GM18909 (cell line): ENCODE measurements around the gene TAF11L2.
"Not testable (repeated sequence)": the region's sequence is repeated elsewhere in the genome, so short reads cannot be mapped to it uniquely, and the experiment has no call there.

Experiments
- ATAC-seq: cut with Tn5 transposase; IDR thresholded peaks from one replicate; pipeline ENCODE4 v1.9.1; 2021; ENCODE audit warnings: mild to moderate bottlenecking; ENCODE audit not compliant: unreplicated experiment, poor library complexity

The TAF11L2 gene

DNA sequence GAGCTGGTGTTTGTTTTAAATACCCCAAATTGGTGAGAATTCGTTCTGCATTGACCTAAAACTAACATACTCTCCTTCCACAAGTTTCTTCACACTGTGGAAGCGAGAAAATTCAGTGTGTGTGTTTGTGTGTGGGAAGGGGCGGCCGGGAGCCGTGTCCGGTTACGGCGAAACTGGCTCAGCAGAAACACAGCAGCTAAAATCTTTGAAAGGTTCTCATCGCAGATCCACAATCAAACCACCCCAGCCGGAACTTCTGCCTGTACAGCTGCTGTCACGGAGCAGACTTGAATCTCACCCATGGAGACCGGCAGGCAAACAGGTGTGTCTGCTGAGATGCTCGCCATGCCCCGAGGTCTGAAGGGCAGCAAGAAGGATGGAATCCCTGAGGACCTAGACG, 23.5 kb downstream of the TAF11L2 start, which contains the start of gene TAF11L4:
Gene TAF11L4 (plus strand): TSS at position 301 of the 400 bp plus-strand sequence.
- not testable (repeated sequence) for ATAC-seq

DNA sequence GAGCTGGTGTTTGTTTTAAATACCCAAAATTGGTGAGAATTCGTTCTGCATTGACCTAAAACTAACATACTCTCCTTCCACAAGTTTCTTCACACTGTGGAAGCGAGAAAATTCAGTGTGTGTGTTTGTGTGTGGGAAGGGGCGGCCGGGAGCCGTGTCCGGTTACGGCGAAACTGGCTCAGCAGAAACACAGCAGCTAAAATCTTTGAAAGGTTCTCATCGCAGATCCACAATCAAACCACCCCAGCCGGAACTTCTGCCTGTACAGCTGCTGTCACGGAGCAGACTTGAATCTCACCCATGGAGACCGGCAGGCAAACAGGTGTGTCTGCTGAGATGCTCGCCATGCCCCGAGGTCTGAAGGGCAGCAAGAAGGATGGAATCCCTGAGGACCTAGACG, 26.9 kb downstream of the TAF11L2 start, which contains the start of gene TAF11L5:
Gene TAF11L5 (plus strand): TSS at position 301 of the 400 bp plus-strand sequence.
- not testable (repeated sequence) for ATAC-seq

DNA sequence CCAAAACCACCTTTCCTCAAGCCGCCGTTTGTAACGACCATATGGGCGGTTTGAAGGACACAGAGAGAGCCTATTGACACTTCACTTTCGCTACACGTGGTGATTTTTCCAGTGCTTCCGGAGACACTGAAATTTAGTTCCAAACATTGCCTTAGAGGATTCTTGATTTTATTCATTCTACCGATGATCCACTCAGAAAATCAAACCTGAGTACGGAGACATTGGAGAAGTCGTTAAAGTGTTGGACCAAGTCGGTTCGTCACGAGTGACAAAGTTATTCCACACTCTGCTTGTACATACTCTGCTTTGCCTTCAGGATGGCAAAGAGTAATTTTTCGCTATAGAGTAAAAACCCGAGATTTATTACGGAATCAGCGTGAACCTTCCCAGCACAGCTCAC, 28.5 kb downstream of the TAF11L2 start:
- ATAC-seq = not testable (repeated sequence)

DNA sequence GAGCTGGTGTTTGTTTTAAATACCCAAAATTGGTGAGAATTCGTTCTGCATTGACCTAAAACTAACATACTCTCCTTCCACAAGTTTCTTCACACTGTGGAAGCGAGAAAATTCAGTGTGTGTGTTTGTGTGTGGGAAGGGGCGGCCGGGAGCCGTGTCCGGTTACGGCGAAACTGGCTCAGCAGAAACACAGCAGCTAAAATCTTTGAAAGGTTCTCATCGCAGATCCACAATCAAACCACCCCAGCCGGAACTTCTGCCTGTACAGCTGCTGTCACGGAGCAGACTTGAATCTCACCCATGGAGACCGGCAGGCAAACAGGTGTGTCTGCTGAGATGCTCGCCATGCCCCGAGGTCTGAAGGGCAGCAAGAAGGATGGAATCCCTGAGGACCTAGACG, 30.3 kb downstream of the TAF11L2 start, which contains the start of gene TAF11L6:
Gene TAF11L6 (plus strand): TSS at position 301 of the 400 bp plus-strand sequence.
- ATAC-seq = not testable (repeated sequence)
